ENCODE data around the gene PARVG.
"Not testable (repeated sequence)": the region's sequence is repeated elsewhere in the genome, so short reads cannot be mapped to it uniquely, and the experiment has no call there.

The PARVG gene

GRCh38 chr22:44229809-44230208 lies 49.1 kb downstream of the PARVG start:
- WGBS, 2 donors (ENCODE audit: extremely low coverage in 2 of 2, insufficient read length in 2 of 2, insufficient replicate concordance in 1 of 2), result no CpG with 5 or more reads among the region's 2 CpGs
- Histone ChIP-seq H3K36me3 (replicated peaks in 1 of 2; ENCODE audit: control insufficient read depth in 2 of 2, insufficient read depth in 2 of 2, low read length in 2 of 2) (no peaks in the 10 kb centered on the region), H3K4me2 (ENCODE audit: insufficient read depth, low read length, poor library complexity, severe bottlenecking) (no peak overlapping the region), H3K4ac (ENCODE audit: low read length) (no peak overlapping the region), H2BK15ac (ENCODE audit: low read length) (no peak overlapping the region), H3K9ac (ENCODE audit: low read depth, low read length, poor library complexity) (no peak overlapping the region), H3K27me3 (ENCODE audit: control insufficient read depth in 3 of 3, insufficient read depth in 3 of 3, low read depth in 1 of 3, low read length in 3 of 3) (no peaks in the 10 kb centered on the region), H3K14ac (ENCODE audit: low read length) (no peak overlapping the region), H3K23ac (ENCODE audit: low read depth, low read length, poor library complexity) (no peak overlapping the region), H3K79me1 (ENCODE audit: low read depth, low read length) (no peaks in the 10 kb centered on the region), H3K18ac (ENCODE audit: low read length) (no peak overlapping the region), H4K91ac (ENCODE audit: low read depth, low read length, poor library complexity) (no peak overlapping the region), H2AFZ (ENCODE audit: low read length) (no peak overlapping the region), H4K8ac (ENCODE audit: low read depth, low read length) (no peak overlapping the region), H2BK12ac (ENCODE audit: low read length) (no peak overlapping the region), H2BK5ac (ENCODE audit: low read length) (no peak overlapping the region), H2BK120ac (ENCODE audit: low read depth, low read length) (no peak overlapping the region), H3K27ac (replicated peaks; ENCODE audit: low read length) (no peak overlapping the region), H2AK5ac (ENCODE audit: low read depth, low read length) (no peak overlapping the region), H3K4me3 (ENCODE audit: low read length in 2 of 2) (no peak overlapping the region), H3K9me3 (replicated peaks in 1 of 2; ENCODE audit: control insufficient read depth in 2 of 2, insufficient read depth in 1 of 2, low read depth in 1 of 2, low read length in 2 of 2) (peaks cover 0 to 11% of the 10 kb centered on the region in 2 donors), H3K4me1 (ENCODE audit: control insufficient read depth in 2 of 2, insufficient read depth in 1 of 2, low read depth in 1 of 2, low read length in 2 of 2) (no peaks in the 10 kb centered on the region)
- no peak for DNase-seq (ENCODE audit: low spot score)

GRCh38 chr22:44231233-44231632 lies 50.5 kb downstream of the PARVG start:
- no peak overlapping the region for H3K4ac ChIP-seq (ENCODE audit: low read length)
- H3K27me3 ChIP-seq (ENCODE audit: control insufficient read depth in 3 of 3, insufficient read depth in 3 of 3, low read depth in 1 of 3, low read length in 3 of 3), result no peaks in the 10 kb centered on the region
- DNase-seq (ENCODE audit: low spot score), result no peak
- H3K4me1 ChIP-seq (ENCODE audit: control insufficient read depth in 2 of 2, insufficient read depth in 1 of 2, low read depth in 1 of 2, low read length in 2 of 2), result no peaks in the 10 kb centered on the region
- H3K36me3 ChIP-seq (replicated peaks in 1 of 2; ENCODE audit: control insufficient read depth in 2 of 2, insufficient read depth in 2 of 2, low read length in 2 of 2), result no peaks in the 10 kb centered on the region
- H2BK15ac ChIP-seq (ENCODE audit: low read length), result no peak overlapping the region
- no peak overlapping the region for H3K4me3 ChIP-seq (ENCODE audit: low read length in 2 of 2)
- H2BK12ac ChIP-seq (ENCODE audit: low read length), result no peak overlapping the region
- no peak overlapping the region for H3K14ac ChIP-seq (ENCODE audit: low read length)
- WGBS, 2 donors (ENCODE audit: extremely low coverage in 2 of 2, insufficient read length in 2 of 2, insufficient replicate concordance in 1 of 2), result no CpG with 5 or more reads among the region's 4 CpGs
- no peak overlapping the region for H3K23ac ChIP-seq (ENCODE audit: low read depth, low read length, poor library complexity)
- H4K8ac ChIP-seq (ENCODE audit: low read depth, low read length), result no peak overlapping the region
- no peak overlapping the region for H4K91ac ChIP-seq (ENCODE audit: low read depth, low read length, poor library complexity)
- H3K27ac ChIP-seq (replicated peaks; ENCODE audit: low read length), result no peak overlapping the region
- H2BK5ac ChIP-seq (ENCODE audit: low read length), result no peak overlapping the region
- H3K18ac ChIP-seq (ENCODE audit: low read length), result no peak overlapping the region
- H2AFZ ChIP-seq (ENCODE audit: low read length), result peak overlapping the region; percentile 4
- H3K9me3 ChIP-seq (replicated peaks in 1 of 2; ENCODE audit: control insufficient read depth in 2 of 2, insufficient read depth in 1 of 2, low read depth in 1 of 2, low read length in 2 of 2), result peaks cover 0 to 11% of the 10 kb centered on the region in 2 donors
- no peak overlapping the region for H3K9ac ChIP-seq (ENCODE audit: low read depth, low read length, poor library complexity)
- no peak overlapping the region for H3K4me2 ChIP-seq (ENCODE audit: insufficient read depth, low read length, poor library complexity, severe bottlenecking)
- no peak overlapping the region for H2BK120ac ChIP-seq (ENCODE audit: low read depth, low read length)
- H2AK5ac ChIP-seq (ENCODE audit: low read depth, low read length), result no peak overlapping the region
- no peaks in the 10 kb centered on the region for H3K79me1 ChIP-seq (ENCODE audit: low read depth, low read length)

- H2AK5ac ChIP-seq (ENCODE audit: low read depth, low read length); H3K79me1 ChIP-seq (ENCODE audit: low read depth, low read length); H3K4ac ChIP-seq (ENCODE audit: low read length); H4K91ac ChIP-seq (ENCODE audit: low read depth, low read length, poor library complexity); H3K4me2 ChIP-seq (ENCODE audit: insufficient read depth, low read length, poor library complexity, severe bottlenecking); H3K27me3 ChIP-seq (ENCODE audit: control insufficient read depth in 3 of 3, insufficient read depth in 3 of 3, low read depth in 1 of 3, low read length in 3 of 3); H2BK12ac ChIP-seq (ENCODE audit: low read length); H2BK5ac ChIP-seq (ENCODE audit: low read length); H3K9ac ChIP-seq (ENCODE audit: low read depth, low read length, poor library complexity); H2BK120ac ChIP-seq (ENCODE audit: low read depth, low read length); H2AFZ ChIP-seq (ENCODE audit: low read length); H3K14ac ChIP-seq (ENCODE audit: low read length); H3K27ac ChIP-seq (replicated peaks; ENCODE audit: low read length); H3K4me1 ChIP-seq (ENCODE audit: control insufficient read depth in 2 of 2, insufficient read depth in 1 of 2, low read depth in 1 of 2, low read length in 2 of 2); DNase-seq (ENCODE audit: low spot score); H4K8ac ChIP-seq (ENCODE audit: low read depth, low read length); H3K9me3 ChIP-seq (replicated peaks in 1 of 2; ENCODE audit: control insufficient read depth in 2 of 2, insufficient read depth in 1 of 2, low read depth in 1 of 2, low read length in 2 of 2); H3K23ac ChIP-seq (ENCODE audit: low read depth, low read length, poor library complexity); H2BK15ac ChIP-seq (ENCODE audit: low read length); H3K36me3 ChIP-seq (replicated peaks in 1 of 2; ENCODE audit: control insufficient read depth in 2 of 2, insufficient read depth in 2 of 2, low read length in 2 of 2); H3K18ac ChIP-seq (ENCODE audit: low read length); H3K4me3 ChIP-seq (ENCODE audit: low read length in 2 of 2): not testable (repeated sequence)
- no CpG with 5 or more reads among the region's 12 CpGs for WGBS, 2 donors (ENCODE audit: extremely low coverage in 2 of 2, insufficient read length in 2 of 2, insufficient replicate concordance in 1 of 2)
Measured at GRCh38 chr22:44234372-44234771, 53.6 kb downstream of the PARVG start.

GRCh38 chr22:44237290-44237689 lies 56.6 kb downstream of the PARVG start:
- Histone ChIP-seq H3K4me2 (ENCODE audit: insufficient read depth, low read length, poor library complexity, severe bottlenecking) (no peak overlapping the region), H2BK5ac (ENCODE audit: low read length) (no peak overlapping the region), H2BK15ac (ENCODE audit: low read length) (no peak overlapping the region), H3K14ac (ENCODE audit: low read length) (no peak overlapping the region), H3K79me1 (ENCODE audit: low read depth, low read length) (no peaks in the 10 kb centered on the region), H3K4me1 (ENCODE audit: control insufficient read depth in 2 of 2, insufficient read depth in 1 of 2, low read depth in 1 of 2, low read length in 2 of 2) (no peaks in the 10 kb centered on the region), H3K36me3 (replicated peaks in 1 of 2; ENCODE audit: control insufficient read depth in 2 of 2, insufficient read depth in 2 of 2, low read length in 2 of 2) (no peaks in the 10 kb centered on the region), H3K4me3 (ENCODE audit: low read length in 2 of 2) (no peak overlapping the region), H3K9ac (ENCODE audit: low read depth, low read length, poor library complexity) (no peak overlapping the region), H2BK120ac (ENCODE audit: low read depth, low read length) (no peak overlapping the region), H3K4ac (ENCODE audit: low read length) (no peak overlapping the region), H3K9me3 (replicated peaks in 1 of 2; ENCODE audit: control insufficient read depth in 2 of 2, insufficient read depth in 1 of 2, low read depth in 1 of 2, low read length in 2 of 2) (no peaks in the 10 kb centered on the region), H4K91ac (ENCODE audit: low read depth, low read length, poor library complexity) (no peak overlapping the region), H3K27ac (replicated peaks; ENCODE audit: low read length) (no peak overlapping the region), H4K8ac (ENCODE audit: low read depth, low read length) (no peak overlapping the region), H2BK12ac (ENCODE audit: low read length) (no peak overlapping the region), H2AFZ (ENCODE audit: low read length) (no peak overlapping the region), H3K27me3 (ENCODE audit: control insufficient read depth in 3 of 3, insufficient read depth in 3 of 3, low read depth in 1 of 3, low read length in 3 of 3) (no peaks in the 10 kb centered on the region), H2AK5ac (ENCODE audit: low read depth, low read length) (no peak overlapping the region), H3K18ac (ENCODE audit: low read length) (no peak overlapping the region), H3K23ac (ENCODE audit: low read depth, low read length, poor library complexity) (no peak overlapping the region)
- DNase-seq (ENCODE audit: low spot score), result no peak

All from neuronal stem cell (in vitro differentiated cells).